ENCODE results near the gene TMEM69.
"Not testable (repeated sequence)": the region's sequence is repeated elsewhere in the genome, so short reads cannot be mapped to it uniquely, and the experiment has no call there.

TMEM69 gene

GRCh38 chr1:45679123-45679522 lies 8.9 kb upstream of the TMEM69 start:
- DNase-seq: no peak

DNA sequence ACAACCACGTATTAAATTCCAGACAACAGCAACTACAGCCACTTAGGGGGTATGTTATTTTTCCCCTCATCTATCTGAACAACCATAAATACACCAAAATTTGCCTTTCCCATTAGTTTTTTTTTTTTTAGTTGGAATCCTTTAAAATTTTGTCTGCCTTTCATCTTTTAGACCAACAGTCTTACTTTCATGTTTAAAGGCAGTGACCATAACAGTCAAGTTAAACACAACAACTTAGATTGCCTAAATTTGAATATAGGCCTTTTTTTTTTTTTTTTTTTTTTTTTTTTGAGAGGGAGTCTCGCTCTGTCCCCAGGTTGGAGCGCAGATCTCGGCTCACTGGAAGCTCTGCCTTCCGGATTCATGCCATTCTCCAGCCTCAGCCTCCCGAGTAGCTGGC lies 5.0 kb upstream of the TMEM69 start:
- no peak for DNase-seq

DNA sequence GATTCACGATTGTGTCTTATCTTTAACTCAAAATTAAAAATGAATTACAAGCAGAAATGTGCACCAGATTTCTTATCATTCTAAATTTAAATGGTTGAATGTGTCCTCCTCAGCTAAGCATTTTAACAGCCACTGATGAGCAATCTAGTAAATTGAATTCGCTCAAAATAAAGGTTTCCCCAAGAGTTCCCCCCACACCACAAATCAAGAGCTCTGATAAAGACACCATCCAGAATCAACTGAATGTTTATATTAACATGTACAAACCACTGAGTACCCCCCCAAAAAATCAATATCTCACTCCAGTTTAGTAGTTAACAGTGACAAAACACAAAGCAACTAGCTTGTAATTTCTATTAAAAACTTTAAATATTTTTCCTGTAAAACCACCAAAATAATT lies 3.6 kb upstream of the TMEM69 start:
- no peak for DNase-seq

- DNase-seq: no peak
Measured at GRCh38 chr1:45685308-45686014, 2.5 kb upstream of the TMEM69 start.

DNA sequence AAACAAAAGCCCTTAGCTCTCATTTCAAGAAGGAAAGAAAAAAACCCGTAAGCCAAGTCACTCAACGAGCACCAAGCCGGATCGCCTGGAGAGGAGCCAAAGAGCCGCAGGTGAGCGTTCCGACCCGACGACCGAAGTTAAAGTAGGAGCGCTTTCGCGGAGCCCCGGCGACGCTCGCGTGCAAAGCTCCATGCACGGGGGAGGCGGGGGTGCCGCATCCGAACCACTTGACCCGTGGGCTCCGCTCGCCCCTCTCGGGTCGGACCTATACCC lies 2.0 kb upstream of the TMEM69 start:
- peak; percentile 47 for DNase-seq

- DNase-seq: peak; percentile 96
Measured at GRCh38 chr1:45686288-45687013, 1.5 kb upstream of the TMEM69 start, which contains the start of gene GPBP1L1. GPBP1L1 (minus strand) TSS chr1:45686533; CDS start chr1:45659087, 27,446 bp downstream.

DNA sequence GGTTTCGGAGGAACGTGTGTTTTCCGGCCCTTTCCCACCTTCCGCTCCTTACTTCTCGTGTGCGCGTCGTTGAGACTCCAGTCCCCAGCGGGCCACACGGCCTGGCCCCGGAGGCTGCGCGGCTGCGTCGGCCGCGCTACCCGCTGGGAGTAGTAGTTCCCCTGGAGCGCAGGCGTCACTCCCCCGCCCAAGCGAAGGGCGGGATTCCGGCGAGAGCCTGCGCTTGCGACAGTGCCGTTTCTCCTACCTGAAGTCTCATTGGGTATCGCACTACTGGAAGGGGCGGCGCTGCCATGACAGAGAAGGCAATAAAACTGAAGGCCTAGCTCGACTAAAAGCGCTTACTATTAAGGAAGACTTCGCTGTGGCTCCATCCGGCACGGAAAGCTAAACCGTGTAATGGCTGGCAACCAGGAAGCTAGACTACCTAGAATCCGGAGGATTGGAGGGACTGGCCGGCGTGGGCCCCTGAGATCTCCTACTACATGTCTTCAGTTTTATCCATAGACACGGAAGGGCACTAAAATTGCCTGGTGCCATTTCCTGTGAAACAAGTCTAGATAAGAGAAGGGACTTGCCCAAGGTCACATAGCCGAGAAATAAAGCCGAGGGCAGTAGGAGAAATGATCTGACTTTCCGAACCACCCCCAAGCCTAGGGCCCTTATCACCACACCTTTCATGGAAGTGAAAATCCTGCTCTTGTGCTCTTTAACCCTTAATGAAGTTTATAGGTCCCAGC lies 797 bp upstream of the TMEM69 start:
- peak; percentile 95 for DNase-seq

- not testable (repeated sequence) for DNase-seq
Measured at GRCh38 chr1:45693811-45694210, 5.8 kb downstream of the TMEM69 start.

DNA sequence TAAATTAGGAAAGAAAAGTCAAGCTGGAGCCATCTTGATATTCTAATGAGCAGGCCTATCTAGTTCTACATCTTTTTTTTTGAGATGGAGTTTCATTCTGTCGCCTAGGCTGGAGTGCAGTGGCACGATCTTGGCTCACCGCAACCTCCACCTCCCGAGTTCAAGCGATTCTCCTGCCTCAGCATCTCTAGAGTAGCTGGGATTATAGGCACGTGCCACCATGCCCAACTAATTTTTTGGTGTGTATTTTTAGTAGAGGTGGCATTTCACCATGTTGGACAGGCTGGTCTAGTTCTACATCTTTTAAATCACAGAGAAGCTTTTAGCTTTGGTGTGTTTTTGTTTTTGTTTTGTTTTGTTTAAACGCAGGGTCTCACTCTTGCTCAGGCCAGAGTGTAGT lies 6.8 kb downstream of the TMEM69 start:
- DNase-seq: no peak

GRCh38 chr1:45704637-45705036 lies 16.7 kb downstream of the TMEM69 start:
- DNase-seq: no peak

DNA sequence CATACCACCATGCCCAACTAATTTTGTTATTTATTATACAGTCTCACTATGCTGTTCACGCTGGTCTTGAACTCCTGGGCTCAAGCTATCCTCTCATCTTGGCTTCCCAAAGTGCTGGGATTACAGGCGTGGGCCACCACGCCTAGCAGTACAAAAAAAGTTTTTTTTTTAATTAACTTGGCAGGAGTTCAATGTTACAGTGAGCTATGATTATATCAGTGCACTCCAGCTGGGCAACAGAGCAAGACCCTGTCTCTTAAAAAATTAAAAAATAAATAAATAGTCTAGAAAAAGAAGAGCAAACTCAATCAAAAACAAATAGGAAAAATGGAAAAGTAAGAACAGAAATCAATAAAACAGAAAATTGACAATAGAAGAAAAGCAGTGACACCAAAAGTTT lies 25.7 kb downstream of the TMEM69 start:
- no peak for DNase-seq

DNA sequence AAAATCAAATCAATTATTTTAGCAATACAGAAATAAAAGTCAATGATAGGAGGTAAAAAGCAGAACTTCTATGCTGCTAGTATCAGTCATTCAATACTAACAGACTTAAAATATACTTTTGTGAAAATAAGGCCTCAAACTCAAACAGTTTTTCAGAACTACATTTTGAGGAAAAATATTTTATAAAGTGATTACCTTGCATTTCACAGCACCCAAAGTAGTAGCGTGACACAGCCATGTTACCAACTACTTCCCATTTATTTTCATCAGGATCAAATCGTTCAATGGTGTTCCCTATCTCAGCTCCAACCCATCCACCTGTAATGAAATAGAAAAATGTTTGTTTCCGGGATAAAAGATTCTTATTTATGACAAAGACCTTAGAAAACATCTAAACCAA lies 28.7 kb downstream of the TMEM69 start:
- DNase-seq: no peak

GRCh38 chr1:45717386-45717785 lies 29.4 kb downstream of the TMEM69 start:
- not testable (repeated sequence) for DNase-seq

- DNase-seq: no peak
Measured at GRCh38 chr1:45718289-45718688, 30.3 kb downstream of the TMEM69 start.

GRCh38 chr1:45721207-45721606 lies 33.2 kb downstream of the TMEM69 start:
- no peak for DNase-seq

- DNase-seq: no peak
Measured at GRCh38 chr1:45722809-45723208, 34.8 kb downstream of the TMEM69 start.

GRCh38 chr1:45723248-45723930 lies 35.4 kb downstream of the TMEM69 start:
- DNase-seq: no peak

DNA sequence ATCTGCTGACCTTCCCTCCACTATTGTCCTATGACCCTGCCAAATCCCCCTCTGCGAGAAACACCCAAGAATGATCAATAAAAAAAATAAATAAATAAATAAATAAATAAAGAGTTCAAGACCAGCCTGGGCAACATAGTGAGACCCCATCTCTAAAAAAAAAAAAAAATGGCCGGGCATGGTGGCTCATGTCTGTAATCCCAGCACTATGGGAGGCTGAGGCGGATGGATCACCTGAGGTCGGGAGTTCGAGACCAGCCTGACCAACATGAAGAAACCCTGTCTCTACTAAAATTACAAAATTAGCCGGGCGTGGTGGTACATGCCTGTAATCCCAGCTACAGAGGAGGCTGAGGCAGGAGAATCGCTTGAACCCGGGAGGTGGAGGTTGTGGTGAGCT lies 38.0 kb downstream of the TMEM69 start:
- not testable (repeated sequence) for DNase-seq

DNA sequence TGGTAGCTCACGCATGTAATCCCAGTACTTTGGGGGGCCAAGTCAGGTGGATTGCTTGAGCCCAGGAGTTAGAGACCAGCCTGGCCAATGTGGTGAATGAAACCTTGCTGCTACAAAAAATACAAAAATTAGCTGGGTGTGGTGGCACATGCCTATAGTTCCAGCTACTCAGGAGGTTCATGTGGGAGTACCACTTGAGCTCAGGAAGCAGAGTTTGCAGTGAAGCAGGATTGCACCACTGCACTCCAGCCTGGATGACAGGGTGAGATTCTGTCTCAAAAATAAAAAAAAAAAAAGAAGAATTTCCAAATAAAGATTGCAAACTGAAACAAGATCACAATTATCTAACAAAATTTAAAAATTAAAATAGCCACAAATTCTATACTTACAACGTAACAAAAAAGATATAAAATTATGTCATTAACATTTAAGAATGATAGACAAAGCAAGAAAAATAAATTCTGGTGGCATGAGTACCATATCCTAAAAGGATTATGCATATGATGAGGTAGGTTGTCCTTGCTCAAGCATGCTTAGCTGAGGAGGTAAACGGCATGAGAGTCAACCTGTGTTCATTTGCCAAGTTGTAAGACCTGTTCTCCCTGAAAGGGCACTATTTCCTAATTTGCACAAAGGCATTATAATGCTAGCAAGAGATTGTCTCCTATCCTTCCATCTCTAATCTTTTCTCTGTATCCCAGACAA lies 42.2 kb downstream of the TMEM69 start:
- DNase-seq: no peak

DNA sequence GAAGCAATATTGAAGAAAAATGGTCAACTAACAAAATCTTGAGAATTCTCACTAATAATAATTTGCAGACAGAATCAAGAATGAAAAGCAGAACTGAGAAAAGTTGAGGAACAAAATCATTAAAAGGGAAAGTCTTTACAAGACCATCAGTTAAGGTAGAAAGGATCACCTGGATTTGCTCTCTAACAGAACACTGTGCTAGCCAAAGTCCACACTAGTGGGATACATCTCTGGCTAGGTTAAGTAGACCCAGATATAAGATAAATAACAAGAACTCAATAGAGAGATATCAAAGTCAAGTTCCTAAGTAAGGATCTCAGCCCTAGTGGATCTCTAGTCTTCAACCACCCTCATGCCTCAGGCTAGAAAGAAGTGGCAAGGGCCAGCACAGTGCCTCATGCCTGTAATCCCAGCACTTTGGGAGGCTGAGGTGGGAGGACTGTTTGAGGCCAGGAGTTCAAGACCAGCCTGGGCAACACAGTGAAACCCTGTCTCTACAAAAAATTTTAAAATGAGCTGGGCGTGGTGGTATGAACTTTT lies 42.9 kb downstream of the TMEM69 start:
- no peak for DNase-seq

- no peak for DNase-seq
Measured at GRCh38 chr1:45739137-45739536, 51.2 kb downstream of the TMEM69 start.

- not testable (repeated sequence) for DNase-seq
Measured at GRCh38 chr1:45739641-45740156, 51.7 kb downstream of the TMEM69 start.

Measured in activated CD4-positive, alpha-beta T cell treated with anti-CD3 and anti-CD28 coated beads for 1 hour (primary cell).